Uterus (tissue), 2 donors: Measurements from ENCODE around the gene TPRKB.

Experiments used
- CTCF ChIP-seq, 4 experiments: fragments of 200-600 bp in 2 of 4; fragments of 450-650 bp in 2 of 4; sonication (generic) in 2 of 4; IDR thresholded peaks; one replicate each; pipeline ENCODE4 v1.5.1; 2016 to 2019; ENCODE audit warnings: antibody characterized with exemption in 4 of 4, mild to moderate bottlenecking in 2 of 4, moderate library complexity in 1 of 4
- POLR2A ChIP-seq, 2 donors: fragments of 450-650 bp; IDR thresholded peaks; one replicate each; pipeline ENCODE4 v1.6.1; 2016; ENCODE audit warnings: antibody characterized with exemption in 2 of 2, mild to moderate bottlenecking in 1 of 2, moderate library complexity in 1 of 2

- TF ChIP-seq CTCF (IDR thresholded peaks at IDR 0.05), result no peak
- TF ChIP-seq POLR2A (IDR thresholded peaks at IDR 0.05), result no peak
These were observed 3.6 kb upstream of the TPRKB start for GRCh38 chr2:73740767-73741166.
